Progenitor cell of endocrine pancreas (in vitro differentiated cells): ENCODE data around the gene GRIA3. TPM values are rescaled to one million over a fixed set of nuclear protein-coding genes. Genes with fewer than 3 reads are reported as not detected.

ENCODE experiments used
- DNase-seq: peaks from one replicate; pipeline ENCODE4 v3.0.0; 2021; ENCODE audit warnings: low spot score; ENCODE audit not compliant: unreplicated experiment
- H3K27ac Mint-ChIP-seq: 2 replicates; pipeline ENCODE4 v1.8.0; 2021; ENCODE audit warnings: mild to moderate bottlenecking, moderate library complexity, mixed read lengths
- H3K27me3 Mint-ChIP-seq: 2 replicates; pipeline ENCODE4 v1.8.0; 2021; ENCODE audit warnings: mixed read lengths
- H3K36me3 Mint-ChIP-seq: 2 replicates; pipeline ENCODE4 v1.8.0; 2022; ENCODE audit warnings: mixed read lengths; ENCODE audit not compliant: insufficient read depth
- H3K4me1 Mint-ChIP-seq: 2 replicates; pipeline ENCODE4 v1.8.0; 2021; ENCODE audit warnings: low read depth, mixed read lengths
- H3K4me3 Mint-ChIP-seq: 2 replicates; pipeline ENCODE4 v1.8.0; 2021; ENCODE audit warnings: low read depth, mild to moderate bottlenecking, moderate library complexity, mixed read lengths
- H3K9me3 Mint-ChIP-seq: 2 replicates; pipeline ENCODE4 v1.8.0; 2021; ENCODE audit warnings: low read depth, mixed read lengths
- total RNA-seq: library from RNA; stranded (reverse); gene quantifications from 2 replicates; pipeline ENCODE4 v1.2.1, GENCODE V29; 2021
- TF ChIP-seq, protein P1 (sequence below): fragments of 200-600 bp; sonication (generic); IDR thresholded peaks from one replicate; pipeline ENCODE4 v1.5.0; 2021; ENCODE audit warnings: antibody characterized with exemption, mild to moderate bottlenecking; ENCODE audit not compliant: unreplicated experiment

The GRIA3 gene
- total RNA-seq, 1 donor from 2014 or later: 2.5 TPM

DNA sequence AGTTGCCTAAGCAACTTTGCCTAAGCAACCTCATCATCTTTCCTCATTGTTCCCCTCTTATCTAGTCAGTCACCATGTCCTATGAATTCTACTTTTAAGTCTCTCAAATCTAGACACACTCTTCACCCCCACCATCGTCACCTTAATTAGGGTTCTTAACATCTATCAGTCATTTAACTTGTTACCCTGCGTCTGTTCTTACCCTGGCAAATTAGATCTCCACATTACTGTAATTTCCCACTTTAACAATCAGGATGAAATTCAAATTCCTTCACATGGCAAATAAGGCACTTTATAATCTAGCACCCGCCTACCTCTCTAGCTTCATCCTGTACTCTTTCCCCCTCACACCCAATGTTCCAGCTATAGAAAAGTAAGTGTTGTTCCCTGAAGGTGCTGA, 221.2 kb downstream of the GRIA3 start:
- H3K4me3 Mint-ChIP-seq: no peak overlapping the region
- no peaks in the 10 kb centered on the region for H3K4me1 Mint-ChIP-seq
- no peaks in the 10 kb centered on the region for H3K36me3 Mint-ChIP-seq
- no peak for DNase-seq
- H3K9me3 Mint-ChIP-seq: peaks cover 10% of the 10 kb centered on the region
- H3K27me3 Mint-ChIP-seq: no peaks in the 10 kb centered on the region
- TF ChIP-seq, protein P1, sequence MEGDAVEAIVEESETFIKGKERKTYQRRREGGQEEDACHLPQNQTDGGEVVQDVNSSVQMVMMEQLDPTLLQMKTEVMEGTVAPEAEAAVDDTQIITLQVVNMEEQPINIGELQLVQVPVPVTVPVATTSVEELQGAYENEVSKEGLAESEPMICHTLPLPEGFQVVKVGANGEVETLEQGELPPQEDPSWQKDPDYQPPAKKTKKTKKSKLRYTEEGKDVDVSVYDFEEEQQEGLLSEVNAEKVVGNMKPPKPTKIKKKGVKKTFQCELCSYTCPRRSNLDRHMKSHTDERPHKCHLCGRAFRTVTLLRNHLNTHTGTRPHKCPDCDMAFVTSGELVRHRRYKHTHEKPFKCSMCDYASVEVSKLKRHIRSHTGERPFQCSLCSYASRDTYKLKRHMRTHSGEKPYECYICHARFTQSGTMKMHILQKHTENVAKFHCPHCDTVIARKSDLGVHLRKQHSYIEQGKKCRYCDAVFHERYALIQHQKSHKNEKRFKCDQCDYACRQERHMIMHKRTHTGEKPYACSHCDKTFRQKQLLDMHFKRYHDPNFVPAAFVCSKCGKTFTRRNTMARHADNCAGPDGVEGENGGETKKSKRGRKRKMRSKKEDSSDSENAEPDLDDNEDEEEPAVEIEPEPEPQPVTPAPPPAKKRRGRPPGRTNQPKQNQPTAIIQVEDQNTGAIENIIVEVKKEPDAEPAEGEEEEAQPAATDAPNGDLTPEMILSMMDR: no peak
- H3K27ac Mint-ChIP-seq: no peak overlapping the region

DNA sequence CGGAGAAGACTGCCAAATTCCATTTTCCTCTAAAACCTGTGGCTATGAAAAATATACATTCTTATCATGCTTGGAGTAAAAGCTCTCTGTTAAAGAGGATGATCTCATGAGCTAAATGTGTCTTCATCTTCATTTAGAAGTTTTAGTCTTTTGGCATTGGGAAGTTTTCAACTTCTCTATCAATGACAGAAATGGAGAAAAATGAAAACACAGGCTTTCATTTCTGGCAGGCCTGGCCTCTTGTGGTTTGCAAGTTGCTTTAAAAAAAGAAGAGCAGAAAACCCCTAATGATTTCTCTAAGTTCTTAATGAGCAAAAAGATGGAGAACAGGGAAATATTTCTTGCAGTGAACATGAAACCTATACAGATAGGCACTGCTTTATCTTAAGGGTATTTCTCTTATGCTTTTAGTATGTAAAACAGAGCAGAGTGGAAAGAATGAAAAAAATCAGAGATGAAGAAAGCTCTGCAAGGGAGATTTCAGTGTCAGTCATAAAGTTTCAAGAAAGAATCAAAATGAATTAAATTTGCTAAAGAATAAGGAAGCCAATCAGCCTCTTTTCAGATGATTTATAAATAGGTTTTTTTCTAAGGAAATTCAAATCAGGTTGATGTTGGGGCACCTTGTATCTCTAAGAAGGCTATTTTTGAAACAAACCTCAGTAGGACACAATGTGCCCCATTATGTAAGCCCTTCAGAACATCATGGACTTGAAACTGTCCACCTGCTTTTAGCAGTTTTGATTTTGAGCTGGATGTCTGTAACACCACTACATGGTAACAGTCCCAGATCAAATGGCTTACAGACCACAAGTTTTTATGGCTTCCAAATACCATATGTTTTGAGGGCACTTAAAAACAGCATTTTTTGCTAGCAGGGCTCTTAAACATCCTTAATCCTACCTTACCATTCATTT, 225.0 kb downstream of the GRIA3 start:
- DNase-seq: no peak
- H3K27ac Mint-ChIP-seq: no peak overlapping the region
- H3K4me1 Mint-ChIP-seq: no peaks in the 10 kb centered on the region
- no peaks in the 10 kb centered on the region for H3K36me3 Mint-ChIP-seq
- H3K27me3 Mint-ChIP-seq: no peaks in the 10 kb centered on the region
- peaks cover 20% of the 10 kb centered on the region for H3K9me3 Mint-ChIP-seq
- TF ChIP-seq, protein P1: no peak
- H3K4me3 Mint-ChIP-seq: no peak overlapping the region

DNA sequence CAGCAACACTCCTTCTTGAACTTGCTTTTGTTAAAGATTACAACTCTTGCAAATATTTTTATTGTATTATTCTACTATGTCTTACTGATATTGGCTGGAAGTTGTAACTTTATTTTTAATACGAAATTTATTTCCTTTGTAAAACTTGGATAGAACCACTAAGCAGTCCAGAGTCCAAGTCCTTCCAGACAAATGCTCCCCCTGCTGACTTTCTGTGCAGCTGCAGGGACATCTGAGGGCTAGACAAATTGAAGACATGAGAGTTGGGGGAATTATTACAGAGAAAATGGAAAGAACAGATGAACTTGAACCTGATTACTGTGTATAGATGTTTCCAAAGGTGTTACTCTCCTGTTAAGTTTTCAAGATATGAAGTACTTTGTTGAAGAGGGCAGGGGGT, 238.8 kb downstream of the GRIA3 start:
- Mint-ChIP-seq H3K4me3 (no peak overlapping the region), H3K27ac (no peak overlapping the region), H3K4me1 (no peaks in the 10 kb centered on the region), H3K27me3 (no peaks in the 10 kb centered on the region), H3K36me3 (no peaks in the 10 kb centered on the region), H3K9me3 (peaks cover 3% of the 10 kb centered on the region)
- TF ChIP-seq, protein P1: peak; percentile 62
- no peak for DNase-seq

DNA sequence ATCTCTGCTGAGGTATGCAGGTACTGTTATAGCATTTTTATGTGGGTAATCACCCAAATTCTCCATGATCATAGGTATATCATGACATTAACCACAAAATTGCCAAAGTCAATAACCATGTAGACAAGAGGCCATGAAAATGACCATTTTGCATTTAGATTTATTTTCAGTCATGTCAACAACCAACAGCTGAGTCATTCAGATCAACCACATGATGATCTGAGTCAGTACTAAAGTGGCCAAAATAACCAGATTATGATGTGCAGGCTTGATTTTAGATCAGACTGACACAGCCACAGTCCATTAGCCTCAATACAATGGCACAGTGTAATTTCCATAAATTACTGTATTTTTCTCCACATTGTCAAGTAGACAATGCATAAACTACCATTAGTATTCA, 240.5 kb downstream of the GRIA3 start:
- H3K4me1 Mint-ChIP-seq: no peaks in the 10 kb centered on the region
- no peaks in the 10 kb centered on the region for H3K9me3 Mint-ChIP-seq
- TF ChIP-seq, protein P1: no peak
- no peak overlapping the region for H3K4me3 Mint-ChIP-seq
- DNase-seq: no peak
- H3K27ac Mint-ChIP-seq: no peak overlapping the region
- no peaks in the 10 kb centered on the region for H3K27me3 Mint-ChIP-seq
- H3K36me3 Mint-ChIP-seq: no peaks in the 10 kb centered on the region

DNA sequence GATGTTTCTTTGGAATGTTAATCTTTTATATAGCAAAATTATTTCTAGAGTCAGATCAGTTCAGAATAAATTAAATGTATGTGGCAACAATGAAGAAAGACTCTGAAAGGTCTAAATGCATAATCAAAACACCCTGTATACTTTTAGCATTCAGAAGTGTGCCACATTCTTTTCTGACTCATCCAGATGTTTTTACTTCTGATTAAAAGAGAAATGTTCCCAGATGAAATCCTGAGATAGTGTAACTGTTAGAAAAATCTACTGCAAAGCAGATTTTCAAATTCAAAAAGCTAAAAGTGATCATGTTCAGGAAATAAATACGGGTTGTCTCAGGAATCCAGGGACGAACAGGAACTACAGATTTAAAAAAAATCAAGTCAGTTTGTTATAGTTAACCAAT, 241.4 kb downstream of the GRIA3 start:
- no peaks in the 10 kb centered on the region for H3K27me3 Mint-ChIP-seq
- no peak overlapping the region for H3K27ac Mint-ChIP-seq
- TF ChIP-seq, protein P1: no peak
- no peak overlapping the region for H3K4me3 Mint-ChIP-seq
- H3K9me3 Mint-ChIP-seq: no peaks in the 10 kb centered on the region
- DNase-seq: no peak
- H3K4me1 Mint-ChIP-seq: no peaks in the 10 kb centered on the region
- H3K36me3 Mint-ChIP-seq: no peaks in the 10 kb centered on the region
